H1 (cell line): ENCODE measurements around the gene IDUA.

Experiments used
- EGR1 ChIP-seq: IDR thresholded peaks from 2 replicates; pipeline ENCODE4 v1.6.1; 2011; ENCODE audit warnings: low read depth, low read length, borderline replicate concordance
- POLR2A ChIP-seq, 2 experiments: IDR thresholded peaks; 1 replicate in 1 of 2; 2 replicates in 1 of 2; pipeline ENCODE4 v1.6.1; 2011; ENCODE audit warnings: low read depth in 2 of 2, low read length in 2 of 2, mild to moderate bottlenecking in 2 of 2; ENCODE audit errors: control extremely low read depth in 1 of 2
- POLR2AphosphoS5 ChIP-seq: IDR thresholded peaks from 2 replicates; pipeline ENCODE4 v1.6.1; 2011; ENCODE audit warnings: low read depth, low read length
- RFX5 ChIP-seq: IDR thresholded peaks from 2 replicates; pipeline ENCODE4 v1.6.1; 2011; ENCODE audit warnings: low read depth, low read length, improper control_type of control experiment, borderline replicate concordance
- TAF1 ChIP-seq: IDR thresholded peaks from 2 replicates; pipeline ENCODE4 v1.6.1; 2011; ENCODE audit warnings: mild to moderate bottlenecking, low read depth, low read length
- TF ChIP-seq, protein P1 (sequence below), 3 experiments: IDR thresholded peaks; 1 replicate in 2 of 3; 2 replicates in 1 of 3; pipeline versions ENCODE4 v1.5.1 to v1.6.1; 2011; ENCODE audit warnings: low read length in 3 of 3, mild to moderate bottlenecking in 3 of 3, inconsistent platforms in 2 of 3, low read depth in 1 of 3, moderate library complexity in 1 of 3; ENCODE audit not compliant: insufficient read depth in 1 of 3; ENCODE audit errors: control extremely low read depth in 1 of 3

DNA sequence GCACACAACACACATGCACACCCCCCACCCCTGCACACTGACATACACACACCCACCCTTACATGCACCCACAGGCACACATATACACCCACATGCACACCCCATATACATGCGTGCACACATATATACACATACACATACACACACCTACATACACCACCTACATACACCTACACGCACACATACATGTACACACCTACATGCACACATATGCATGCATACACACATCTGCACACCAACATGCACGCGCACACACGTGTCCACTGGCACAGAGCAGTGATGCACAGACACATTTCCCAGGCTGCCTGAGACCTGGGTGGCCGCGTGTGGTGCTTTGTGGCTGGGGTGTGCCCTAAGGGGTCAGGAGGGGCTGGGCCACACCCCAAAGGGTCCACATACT is 56.3 kb downstream of the IDUA start:
- TF ChIP-seq, protein P1, sequence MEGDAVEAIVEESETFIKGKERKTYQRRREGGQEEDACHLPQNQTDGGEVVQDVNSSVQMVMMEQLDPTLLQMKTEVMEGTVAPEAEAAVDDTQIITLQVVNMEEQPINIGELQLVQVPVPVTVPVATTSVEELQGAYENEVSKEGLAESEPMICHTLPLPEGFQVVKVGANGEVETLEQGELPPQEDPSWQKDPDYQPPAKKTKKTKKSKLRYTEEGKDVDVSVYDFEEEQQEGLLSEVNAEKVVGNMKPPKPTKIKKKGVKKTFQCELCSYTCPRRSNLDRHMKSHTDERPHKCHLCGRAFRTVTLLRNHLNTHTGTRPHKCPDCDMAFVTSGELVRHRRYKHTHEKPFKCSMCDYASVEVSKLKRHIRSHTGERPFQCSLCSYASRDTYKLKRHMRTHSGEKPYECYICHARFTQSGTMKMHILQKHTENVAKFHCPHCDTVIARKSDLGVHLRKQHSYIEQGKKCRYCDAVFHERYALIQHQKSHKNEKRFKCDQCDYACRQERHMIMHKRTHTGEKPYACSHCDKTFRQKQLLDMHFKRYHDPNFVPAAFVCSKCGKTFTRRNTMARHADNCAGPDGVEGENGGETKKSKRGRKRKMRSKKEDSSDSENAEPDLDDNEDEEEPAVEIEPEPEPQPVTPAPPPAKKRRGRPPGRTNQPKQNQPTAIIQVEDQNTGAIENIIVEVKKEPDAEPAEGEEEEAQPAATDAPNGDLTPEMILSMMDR (IDR thresholded peaks at IDR 0.05; ENCODE audit: control extremely low read depth in 1 of 3, insufficient read depth in 1 of 3, low read depth in 1 of 3, low read length in 3 of 3): no peak
- TF ChIP-seq POLR2AphosphoS5 (no peak), POLR2A (IDR thresholded peaks at IDR 0.05; ENCODE audit: control extremely low read depth in 1 of 2, low read depth in 2 of 2, low read length in 2 of 2) (no peak), EGR1 (no peak), TAF1 (no peak), RFX5 (no peak)
